ENCODE results near the gene ELL2.

Gene ELL2

DNA sequence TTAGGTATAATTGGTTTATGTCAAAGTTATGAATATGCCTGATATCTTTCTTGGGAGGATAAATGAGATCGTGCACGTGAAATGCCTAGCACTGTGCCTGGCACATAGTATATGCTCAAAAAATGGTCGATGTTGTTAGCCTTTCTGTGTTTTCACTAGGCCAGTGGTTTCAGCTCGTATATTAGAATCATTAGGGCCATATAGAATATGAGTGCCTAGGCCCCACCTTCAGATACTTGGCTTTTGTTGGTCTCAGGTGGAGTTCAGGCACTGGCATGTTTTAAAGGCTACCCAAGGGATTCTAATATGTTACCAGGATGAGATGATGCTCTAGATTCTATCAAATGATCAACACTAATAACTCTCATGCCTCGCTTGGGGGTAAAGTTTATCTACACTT is 56.8 kb downstream of the ELL2 start:
- DNase-seq, result no peak

DNA sequence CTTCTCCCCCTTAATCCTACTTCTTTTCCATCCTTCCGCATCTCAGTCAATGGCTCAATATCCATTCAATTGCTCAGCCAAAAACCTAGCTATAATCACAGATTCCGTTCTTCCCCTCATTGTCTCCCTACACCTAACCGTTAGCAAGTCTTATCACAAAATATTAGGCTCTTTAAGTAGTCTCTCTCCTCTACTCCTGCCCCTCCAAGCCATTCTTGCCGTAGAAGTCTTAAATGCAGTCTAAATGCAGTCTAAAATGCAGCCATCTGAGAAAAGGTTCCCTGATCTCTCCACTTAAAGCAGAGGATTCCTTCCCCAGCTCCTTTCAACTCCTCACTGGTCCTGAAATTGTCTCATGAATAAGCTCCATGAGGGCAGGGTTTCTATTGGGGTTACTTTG is 57.8 kb downstream of the ELL2 start:
- DNase-seq, result no peak

DNA sequence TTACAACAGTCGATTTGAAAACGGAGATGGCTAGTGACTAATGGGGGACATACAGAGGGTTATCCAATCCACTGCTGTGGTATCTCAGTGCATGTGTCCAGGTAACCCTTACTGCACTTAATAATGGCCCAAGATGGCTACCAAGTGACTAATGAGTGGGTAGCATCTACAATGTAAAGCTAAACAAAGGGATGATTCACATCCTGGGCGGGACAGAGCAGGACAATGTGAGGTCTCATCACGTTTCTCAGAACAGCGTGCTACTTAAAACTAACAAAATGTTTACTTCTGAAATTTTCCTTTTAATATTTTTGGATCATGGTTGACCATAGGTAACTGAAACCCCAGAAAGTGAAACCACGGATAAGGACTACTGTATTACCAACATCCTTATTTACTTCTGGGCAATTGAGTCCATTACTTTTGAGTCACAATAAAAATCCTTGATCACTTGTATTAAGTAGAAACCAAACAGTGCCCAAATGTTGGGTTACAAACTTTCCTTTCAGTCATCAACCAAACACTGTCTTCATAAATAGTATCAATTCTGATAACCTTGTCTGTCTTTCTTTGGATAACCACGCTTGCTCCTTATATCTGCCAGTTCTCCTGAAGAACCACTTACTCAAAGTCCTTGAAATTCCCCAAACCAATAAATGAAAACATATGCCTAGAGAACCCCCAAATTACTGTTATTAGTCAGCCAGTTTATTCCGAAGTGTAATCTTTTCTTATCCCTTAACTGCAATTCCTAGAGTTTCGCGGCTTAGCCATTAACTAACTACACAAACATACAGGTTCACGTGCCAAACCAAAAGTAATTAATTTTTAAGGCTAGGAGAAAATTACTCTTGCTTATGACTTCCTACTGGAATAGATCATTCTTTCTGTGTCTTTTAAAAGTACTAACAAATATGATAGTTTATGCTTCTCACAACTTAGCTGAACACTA is 59.7 kb downstream of the ELL2 start:
- DNase-seq, result no peak

DNA sequence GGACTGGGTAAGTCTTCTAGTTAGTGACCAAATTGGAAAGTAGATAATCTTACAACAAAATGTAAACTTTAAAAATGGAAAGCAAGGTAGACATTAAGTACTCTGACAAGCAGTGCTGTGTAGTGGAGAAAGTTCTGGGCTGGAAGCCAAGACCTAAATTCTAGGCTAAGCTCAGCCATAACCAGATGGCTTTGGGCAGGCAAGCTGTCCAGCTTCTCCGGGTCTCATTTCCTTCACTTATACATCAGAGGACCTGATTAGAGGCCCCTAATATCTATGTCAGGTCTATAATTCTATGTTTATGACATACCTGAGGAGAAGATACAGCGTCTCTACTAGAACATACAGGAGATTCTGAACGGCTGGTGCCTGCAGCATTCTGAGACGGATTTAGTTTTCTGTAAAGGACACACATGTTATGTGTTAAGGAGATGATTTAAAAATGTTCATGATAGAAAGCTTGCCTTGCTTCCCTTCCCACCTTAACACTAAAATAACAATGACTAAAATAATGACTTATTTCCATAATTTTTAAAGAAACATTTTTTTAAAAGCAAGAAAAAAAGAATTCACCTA is 61.2 kb downstream of the ELL2 start:
- peak; percentile 46 for DNase-seq

DNA sequence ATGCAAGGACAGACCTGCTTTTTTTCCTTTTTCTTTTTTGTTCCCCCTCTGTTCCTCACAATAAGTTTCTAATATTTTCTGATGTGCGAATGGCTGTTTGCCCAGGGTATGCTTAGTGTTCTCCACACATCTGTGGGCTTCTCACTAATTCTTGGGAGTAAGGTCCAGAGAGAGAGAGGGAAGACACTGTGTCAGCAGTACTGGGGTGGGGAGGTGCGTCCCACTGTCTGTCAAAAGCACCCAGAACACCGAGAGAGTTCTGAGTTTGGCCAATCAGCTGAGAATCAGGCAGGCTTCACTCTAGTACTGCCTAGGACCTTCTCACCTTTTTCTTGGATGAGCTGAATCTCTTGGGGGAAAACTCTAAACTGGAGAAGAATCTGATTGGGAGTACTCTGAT is 61.8 kb downstream of the ELL2 start:
- no peak for DNase-seq

DNA sequence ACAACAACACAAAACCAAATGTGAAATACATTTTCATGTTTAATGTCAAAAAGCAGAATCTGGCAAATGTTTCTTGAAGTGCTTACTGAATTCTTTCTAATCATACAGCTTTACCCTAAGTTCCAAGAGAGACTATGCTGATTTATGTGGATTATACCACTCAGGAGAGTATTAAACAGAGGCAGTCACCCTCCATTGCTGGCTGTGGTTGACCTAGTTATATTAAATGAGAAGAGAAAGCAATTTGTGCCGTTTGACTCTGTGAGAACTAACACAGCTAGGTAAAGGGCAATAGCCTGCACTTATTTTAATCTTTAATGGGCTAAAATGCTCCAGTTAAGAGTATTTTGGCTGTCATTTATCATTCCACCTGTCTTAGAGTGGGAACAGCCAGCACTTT is 62.6 kb downstream of the ELL2 start:
- DNase-seq, result no peak

DNA sequence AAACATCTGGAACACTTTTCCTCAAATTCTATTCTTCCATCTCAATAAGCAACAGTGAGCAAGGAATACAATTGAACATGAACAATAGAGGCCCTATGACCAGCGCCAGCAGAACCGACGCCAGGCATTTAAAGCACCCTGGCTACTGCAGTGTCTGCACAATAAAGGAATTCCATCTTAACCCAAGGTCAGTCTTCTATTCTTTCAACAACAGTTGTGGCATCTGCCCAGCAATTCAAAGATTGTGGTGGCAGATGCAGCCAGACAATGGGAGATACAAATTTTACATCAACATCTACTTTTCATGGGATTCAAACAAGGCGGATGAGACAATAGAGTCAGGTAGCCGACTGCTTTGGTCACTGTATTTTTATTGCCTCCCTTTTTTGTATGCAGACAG is 65.9 kb downstream of the ELL2 start:
- DNase-seq, result no peak

DNA sequence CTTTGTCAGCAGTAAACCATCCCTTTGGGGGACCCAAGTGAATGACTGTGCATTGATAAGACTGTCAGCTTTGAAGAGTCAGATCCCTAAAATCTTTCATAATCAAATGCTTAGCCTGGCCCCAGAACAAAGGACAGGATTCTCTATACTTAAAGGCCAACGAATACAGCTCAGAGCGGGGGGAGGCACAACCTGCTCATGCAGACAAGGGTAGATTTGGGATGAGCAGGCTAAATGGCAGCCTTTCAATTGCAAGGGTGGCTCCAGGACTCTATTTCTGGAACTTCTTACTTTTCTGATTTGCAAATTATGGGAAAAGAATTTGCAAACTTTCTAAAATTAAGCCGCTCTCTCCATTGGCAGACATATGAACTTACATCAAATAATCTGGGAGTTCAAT is 66.4 kb downstream of the ELL2 start:
- no peak for DNase-seq

DNA sequence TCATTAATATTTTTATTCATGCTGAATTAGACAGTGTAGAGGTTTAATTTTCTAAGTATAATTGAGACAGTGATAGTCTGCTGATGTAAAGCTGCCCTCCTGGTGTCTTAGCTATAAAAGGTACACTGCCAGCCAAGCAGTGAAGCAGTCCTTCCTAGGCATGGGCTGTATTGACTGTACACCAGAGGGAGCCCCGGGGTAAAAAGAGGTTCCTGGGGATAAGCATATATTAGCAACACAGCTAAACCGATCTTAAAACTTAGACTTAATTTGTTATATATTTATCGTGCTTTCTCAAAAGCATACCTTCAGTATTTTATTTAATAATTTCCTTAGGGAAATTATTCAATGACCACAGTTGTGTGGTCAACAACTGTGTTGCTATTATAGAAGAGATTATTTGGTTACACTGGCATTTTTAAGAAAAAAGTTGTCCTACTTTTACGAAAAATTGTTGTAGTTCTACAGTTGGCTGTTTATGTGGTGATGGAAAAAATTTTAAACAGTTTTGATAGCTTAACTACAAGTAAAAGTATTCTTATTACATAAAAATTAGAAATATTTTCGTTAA is 68.8 kb downstream of the ELL2 start:
- DNase-seq, result no peak

DNA sequence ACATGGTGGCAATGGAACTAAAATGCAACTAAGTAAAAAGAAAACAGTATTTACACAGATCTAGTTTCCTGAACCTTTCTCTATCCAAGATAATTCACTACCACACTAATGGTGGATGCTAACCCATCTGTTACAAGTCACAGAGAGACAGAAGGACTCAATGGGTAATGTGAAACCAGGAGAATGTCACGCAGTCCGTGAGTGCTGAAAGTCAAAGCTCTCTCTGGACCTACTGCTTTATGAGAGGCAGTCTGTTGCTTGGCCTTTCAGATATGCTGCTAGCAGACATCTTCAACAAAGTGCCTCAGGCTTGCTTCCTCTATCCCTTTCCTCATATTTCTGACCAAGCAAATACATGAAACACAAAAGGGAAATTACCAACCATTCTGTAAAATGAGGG is 70.2 kb downstream of the ELL2 start:
- DNase-seq, result peak; percentile 25

DNA sequence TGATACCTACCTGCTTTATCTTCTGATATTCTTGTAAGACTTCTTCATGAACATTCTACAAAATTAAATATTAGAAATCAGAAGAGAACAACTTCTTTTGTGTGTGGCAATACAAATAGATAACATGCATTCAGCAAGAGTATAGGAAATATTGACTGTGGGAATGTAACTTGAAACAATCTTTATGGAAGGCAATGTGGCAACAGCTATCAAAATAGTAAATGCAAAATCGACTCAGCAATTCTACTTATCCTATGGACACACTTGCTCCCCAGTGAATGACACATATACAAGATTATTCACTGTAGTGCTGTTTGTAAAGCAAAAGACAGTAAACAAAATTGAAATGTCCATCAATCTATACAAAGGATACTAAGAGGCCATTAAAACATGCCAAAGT is 72.6 kb downstream of the ELL2 start:
- no peak for DNase-seq

DNA sequence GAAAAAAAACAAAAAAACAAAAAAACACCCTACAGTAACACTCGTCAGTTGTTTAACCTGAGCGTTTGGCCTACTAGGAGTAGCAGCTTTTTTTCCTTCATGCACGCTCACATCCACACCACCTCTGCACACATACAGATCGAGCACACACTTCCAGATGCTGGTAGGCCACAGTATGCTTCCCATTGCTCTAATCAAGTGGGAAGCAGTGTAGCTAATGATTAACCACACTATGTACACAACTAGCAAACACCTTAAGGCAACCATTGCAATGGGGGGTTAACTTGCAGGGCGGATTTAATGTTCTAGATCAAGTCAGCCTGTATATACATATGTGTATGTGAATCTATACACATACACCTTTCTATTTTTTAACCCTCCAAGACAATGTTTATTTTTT is 73.7 kb downstream of the ELL2 start:
- DNase-seq, result no peak

DNA sequence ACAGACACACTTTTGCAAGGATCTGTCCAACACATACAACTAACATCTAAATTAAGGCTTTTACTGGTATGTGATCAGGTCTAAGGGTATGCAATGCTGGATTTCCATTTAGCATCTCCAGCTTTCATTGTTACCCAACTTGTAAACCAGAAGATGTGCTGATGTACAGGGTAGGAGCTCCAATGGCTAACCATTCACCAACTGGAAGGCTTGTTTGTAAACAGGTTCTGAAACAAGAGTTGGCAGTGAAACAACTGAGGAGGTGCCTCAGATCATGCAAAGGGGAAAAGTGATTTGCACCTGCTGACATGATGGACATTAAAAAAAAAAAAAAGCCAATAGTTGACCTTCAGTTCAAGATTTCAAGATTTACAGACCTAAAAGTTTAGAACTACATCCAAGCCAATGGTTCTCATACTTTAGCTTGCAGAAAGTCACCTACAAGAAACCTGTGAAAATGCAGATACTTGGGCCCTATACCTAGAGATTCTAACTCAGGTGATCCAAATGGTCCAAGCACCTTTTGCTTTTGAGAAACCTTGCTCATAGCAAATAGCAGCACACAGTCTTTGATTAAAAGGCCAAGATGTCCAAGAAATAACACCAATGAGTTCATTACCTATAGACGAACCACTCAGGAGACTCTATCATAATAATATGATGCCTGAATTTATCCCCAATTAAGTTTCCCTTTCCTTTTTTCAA is 75.2 kb downstream of the ELL2 start:
- no peak for DNase-seq

DNA sequence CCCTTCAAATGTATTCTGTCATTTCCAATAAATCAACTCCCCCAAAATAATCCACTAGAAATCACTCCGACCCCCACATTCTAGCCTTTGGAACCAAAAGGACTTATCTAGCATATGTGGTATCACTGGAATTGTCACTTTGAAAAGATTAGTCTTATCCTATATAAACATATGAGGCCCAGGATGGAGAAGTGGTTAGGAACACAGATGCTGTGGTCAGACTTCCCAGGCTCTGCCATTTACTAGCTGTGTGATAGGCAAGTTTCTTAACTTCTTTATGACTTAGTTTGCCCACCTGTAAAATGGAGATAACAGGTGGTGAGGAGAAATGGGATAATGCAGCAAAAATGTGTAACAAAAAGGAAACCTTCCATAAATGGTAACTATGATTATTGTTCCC is 77.1 kb downstream of the ELL2 start:
- no peak for DNase-seq

DNA sequence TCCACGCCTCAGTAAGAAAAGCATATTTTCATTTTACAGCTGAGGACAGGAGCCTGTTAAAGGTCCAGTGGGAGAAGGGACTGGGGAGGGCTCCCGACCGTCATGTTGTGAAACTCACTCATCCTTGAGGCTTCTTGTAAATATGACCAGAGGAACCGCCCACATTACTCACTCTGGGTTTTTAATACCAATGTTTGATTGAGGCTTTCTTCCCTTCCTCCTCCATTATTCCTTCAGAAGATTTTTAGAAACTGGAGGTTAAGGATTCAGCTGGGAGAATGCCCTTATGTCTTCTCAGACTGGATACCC is 77.7 kb downstream of the ELL2 start:
- no peak for DNase-seq

DNA sequence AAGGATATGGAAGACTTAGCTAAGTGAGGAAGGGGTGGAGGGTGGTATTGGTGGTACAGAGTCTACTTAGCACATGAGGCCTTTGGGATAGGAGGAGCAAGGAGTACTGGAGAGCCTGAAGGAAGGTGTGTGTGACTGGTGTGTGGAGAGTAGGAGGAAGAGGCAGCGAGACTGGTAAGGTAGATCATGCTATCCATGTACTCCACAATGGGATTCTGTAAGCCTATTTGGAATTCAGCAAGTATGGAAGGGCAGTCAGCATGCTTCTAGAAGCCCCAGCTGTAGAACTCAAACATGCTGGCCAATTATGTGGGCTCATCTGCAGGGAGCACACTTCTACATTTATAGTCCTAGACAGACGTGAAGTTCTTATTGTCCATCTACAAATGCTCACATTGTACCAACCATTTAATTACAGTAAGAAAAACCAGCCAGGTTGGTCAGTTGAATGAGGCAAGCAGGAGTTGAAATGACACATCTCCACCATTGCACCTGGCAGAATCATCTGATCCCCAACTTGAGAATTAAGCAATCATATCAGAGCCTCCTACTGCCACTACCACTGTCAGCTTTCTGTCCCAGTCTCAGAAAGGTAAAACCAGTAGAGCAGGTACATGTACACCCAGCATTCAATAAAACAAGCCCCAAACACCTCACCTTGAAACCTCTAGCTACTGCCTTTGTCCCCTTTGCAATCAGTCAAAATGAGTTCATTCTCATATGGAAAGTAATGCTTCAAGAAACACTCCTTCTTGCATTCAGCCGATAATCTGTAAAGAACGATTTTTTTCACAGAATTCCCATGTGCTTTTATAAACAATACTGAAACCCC is 78.2 kb downstream of the ELL2 start:
- DNase-seq, result no peak

DNA sequence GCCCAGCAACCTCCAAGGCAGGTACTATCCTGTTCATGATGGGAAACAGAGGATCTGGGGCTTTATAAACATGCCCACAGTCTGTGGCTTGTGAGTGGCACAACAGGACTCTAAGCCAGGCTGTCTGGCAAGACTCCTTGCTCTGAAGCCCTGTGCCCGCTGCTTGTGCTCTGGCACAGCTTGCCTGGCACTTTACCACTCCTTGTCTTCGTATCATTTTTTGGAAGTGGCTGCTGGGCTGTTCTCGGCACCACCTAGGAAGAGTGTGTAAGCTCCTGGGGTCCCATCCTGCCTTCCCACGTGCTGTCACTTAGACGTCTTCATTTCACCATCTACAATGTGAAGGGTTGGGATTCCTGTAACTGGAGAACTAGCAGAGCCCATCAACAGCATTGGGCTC is 79.8 kb downstream of the ELL2 start:
- no peak for DNase-seq

DNA sequence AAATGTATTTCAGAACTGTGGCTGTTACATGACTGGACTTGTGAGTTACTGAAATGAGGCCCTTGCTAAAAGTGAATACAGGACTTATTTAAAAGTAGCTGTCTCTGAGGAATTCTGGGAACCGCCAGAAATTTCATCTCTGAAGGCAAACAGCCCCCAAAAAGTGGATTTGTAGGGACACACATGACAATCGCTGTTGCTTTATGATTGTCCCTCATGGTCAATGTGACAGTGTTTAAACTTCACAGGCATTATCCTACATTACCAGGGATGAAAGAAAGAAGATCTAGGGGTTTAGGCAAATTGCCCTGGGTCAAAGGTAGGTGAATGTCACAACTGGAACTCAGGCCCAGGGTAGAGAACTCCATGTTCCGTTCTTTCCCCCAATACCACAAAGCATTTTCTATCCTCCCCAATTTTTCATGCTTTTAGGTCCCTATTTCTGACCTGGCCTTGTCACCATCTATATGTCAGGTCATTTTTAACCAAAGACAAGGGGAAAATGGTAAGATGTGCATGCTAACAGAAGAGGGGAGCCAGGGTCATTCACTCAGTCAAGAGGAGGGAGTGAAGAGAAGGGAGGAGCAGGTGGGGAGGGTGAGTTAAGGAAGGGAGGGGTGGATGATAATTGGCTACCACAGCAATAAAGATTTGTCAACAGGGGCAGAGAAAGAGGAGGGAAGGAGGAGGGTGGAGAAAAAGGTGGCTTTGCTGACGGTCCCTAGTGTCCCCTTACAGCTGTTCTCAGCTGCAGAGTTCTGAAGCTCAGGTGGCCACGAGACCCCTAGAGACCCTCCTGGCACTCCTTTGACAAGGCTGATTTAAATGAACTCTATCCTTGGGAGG is 81.3 kb downstream of the ELL2 start:
- DNase-seq, result no peak

DNA sequence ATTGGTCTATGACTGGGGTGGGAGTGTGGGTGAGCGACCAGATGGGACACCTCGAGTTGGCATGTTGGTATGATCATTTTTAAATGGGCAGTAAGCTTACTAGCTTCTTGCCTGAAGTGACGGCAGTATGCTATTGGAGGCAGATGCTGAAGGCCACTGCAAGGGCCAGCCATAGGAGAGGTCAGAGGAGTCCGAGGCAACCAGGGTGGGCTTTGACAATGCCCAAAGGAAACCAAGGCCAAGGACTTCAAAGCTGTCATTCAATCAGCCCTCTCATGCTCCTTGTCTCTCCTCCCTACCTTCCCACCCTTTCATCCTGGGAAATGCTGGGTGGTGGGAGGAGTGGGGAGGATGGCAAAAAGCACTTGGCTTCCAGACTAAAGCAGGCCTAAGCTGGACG is 82.0 kb downstream of the ELL2 start:
- no peak for DNase-seq

DNA sequence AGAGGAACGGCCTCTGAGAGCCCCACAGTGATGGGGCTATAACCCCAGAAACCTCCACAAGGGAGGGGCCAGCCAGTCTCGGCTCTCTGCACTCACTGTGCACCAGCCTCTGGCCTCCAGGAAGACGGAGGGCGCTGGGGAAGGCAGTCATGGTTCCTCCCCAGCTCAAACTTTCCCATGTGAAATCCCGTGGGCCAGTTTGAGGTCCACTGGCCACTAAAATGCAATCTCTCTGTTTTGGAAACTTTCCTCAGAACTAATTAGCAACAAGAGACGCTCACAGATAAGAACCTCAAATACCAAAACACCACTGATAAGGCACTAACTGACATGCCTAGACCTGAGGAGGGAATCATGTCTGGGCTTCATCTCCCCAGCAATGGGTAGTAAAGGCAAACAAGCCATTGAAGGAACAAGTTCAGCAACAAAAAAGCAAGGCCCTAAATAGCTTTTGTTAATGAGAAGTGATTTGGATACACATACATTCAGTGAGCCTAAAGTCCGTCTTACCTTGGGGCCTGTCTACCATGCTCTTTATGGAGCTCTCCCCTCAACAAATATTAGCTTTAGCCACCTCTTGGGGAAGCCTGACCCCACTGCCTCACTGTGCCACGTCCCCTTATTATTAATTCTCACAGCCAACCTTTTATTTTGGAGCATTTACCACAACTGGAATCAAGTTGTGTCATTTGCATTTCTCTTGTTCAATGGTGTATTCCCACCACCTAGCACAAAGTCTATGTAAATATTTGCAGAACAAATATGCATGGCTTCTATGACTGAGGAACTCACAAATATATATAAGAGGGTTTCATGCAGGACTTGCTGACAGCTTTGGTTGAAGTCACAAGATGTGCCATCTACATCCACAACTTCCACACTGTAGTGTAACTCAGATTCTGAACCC is 83.0 kb downstream of the ELL2 start:
- no peak for DNase-seq

DNA sequence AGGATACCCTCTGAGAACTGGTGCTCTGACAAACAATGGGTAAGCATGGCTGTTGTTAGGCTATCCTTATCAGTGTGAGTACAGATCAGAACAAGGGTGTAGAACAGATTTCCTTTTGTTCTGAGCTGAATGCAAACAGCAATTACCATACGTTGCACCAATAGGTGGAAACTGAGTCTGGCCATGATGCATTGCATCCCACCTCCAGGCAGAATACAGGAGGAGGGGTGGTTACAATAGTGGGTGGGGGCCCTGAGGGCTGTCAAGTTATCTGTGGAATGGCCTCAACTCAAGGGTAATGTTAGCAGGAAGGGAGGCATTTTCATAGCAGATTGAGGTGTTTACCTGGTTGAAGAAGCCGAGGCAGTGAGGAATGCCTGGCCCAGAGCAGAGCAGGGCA is 84.9 kb downstream of the ELL2 start:
- no peak for DNase-seq

Data from NCI-H2171 (cell line).